ENCODE data around the gene SYNPO.

DNA sequence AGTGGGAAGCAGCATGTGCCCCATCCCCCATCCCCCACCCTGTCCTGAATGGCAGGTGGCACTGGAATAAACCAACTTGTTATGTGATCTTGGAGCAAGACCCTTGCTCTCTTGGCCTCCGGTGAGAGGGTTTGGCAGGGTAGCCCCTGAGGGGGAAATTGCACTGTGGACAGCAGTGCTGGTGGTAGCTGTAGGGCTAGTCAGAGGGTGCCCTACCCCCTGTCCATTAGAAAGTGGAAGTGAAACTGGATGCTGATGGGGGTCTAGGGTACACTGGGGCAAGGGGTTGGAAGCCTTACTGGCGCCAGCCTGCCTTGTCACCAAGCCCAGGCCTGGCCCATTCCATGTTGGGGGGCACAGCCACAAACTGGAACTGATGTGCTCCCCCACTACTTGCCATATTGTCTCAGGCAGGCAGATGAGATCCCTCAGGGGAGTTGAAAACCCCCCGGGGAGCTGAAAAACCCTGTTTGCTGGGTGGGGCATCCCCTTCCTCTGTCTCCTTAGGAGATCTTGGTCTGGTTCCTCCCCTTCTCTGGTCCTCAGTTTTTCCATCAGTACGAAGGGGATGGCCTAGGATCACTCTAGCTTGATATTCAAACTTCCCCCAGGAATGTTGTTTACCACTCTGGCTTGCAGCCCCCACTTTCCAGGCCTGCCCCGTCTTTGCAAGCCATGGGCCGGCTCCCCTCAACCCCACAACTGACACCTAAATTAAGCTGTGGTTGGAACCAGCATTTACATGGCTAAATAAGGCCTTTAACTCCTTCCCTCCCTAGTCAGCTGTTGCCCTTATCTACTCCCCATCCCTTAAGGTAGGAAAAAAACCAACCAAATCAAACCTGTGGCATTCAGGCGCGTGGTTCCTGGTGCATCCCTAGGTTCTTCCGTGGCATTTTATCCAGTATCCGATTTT, 14.4 kb upstream of the SYNPO start:
- TF ChIP-seq, protein P1, sequence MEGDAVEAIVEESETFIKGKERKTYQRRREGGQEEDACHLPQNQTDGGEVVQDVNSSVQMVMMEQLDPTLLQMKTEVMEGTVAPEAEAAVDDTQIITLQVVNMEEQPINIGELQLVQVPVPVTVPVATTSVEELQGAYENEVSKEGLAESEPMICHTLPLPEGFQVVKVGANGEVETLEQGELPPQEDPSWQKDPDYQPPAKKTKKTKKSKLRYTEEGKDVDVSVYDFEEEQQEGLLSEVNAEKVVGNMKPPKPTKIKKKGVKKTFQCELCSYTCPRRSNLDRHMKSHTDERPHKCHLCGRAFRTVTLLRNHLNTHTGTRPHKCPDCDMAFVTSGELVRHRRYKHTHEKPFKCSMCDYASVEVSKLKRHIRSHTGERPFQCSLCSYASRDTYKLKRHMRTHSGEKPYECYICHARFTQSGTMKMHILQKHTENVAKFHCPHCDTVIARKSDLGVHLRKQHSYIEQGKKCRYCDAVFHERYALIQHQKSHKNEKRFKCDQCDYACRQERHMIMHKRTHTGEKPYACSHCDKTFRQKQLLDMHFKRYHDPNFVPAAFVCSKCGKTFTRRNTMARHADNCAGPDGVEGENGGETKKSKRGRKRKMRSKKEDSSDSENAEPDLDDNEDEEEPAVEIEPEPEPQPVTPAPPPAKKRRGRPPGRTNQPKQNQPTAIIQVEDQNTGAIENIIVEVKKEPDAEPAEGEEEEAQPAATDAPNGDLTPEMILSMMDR (IDR thresholded peaks at IDR 0.05; ENCODE audit: low read depth, low read length, poor library complexity, severe bottlenecking) = no peak
- no peak for TF ChIP-seq EZH2phosphoT487 (IDR thresholded peaks at IDR 0.05; ENCODE audit: borderline replicate concordance, low read length)

Measured in DOHH2 (cell line).